ENCODE data around the gene PPP1R7. TPM values are rescaled to one million over a fixed set of nuclear protein-coding genes. Genes with fewer than 3 reads are reported as not detected.
A peak's percentile ranks its signal among the peaks of the same experiment; 100 is the strongest.

The PPP1R7 gene
- total and polyA plus RNA-seq, 9 of the 15 experiments (the other 6 are each of a cell fraction or from before 2014, with no cell fraction given): 37.5 to 75.0 (median 50.5) TPM

- TF ChIP-seq ARID3B (CRISPR knock-in tag; IDR thresholded peaks at IDR 0.05; ENCODE audit: borderline replicate concordance) (no peak), ESRRB (CRISPR knock-in tag; IDR thresholded peaks at IDR 0.05; ENCODE audit: borderline replicate concordance) (no peak), NFYB (IDR thresholded peaks at IDR 0.05; ENCODE audit: extremely low read depth, insufficient read length) (no peak)
Measured at GRCh38 chr2:241199286-241199685, 49.0 kb downstream of the PPP1R7 start (continued).

- H3K27ac ChIP-seq (ENCODE audit: extremely low read depth, low read depth, low read length): no peak overlapping the region
- intact Hi-C loops (cut with micrococcal nuclease): no loop called here
- WGBS (ENCODE audit: insufficient coverage, low coverage, missing lambda C conversion rate): 28% methylated on average over 28 of the region's 42 CpGs
- DNase-seq (ENCODE audit: extremely low read depth in 1 of 4, low spot score in 3 of 4) (peak in 2 of 4 experiments; percentile 34 to 39), FAIRE-seq (no peak), ATAC-seq (no peak)
- H3K27me3 ChIP-seq (ENCODE audit: control insufficient read depth in 2 of 2, insufficient read depth in 2 of 2, low read length in 2 of 2): peaks cover 0 to 15% of the 10 kb centered on the region in 2 experiments; a peak in 2 of 5 replicates
- no peaks in the 10 kb centered on the region for H3K36me3 ChIP-seq (ENCODE audit: control insufficient read depth, insufficient read depth, low read length)
- H2AFZ ChIP-seq (ENCODE audit: low read depth, low read length): no peak overlapping the region
- no peaks in the 10 kb centered on the region for H3K9me1 ChIP-seq (ENCODE audit: control insufficient read depth, insufficient read depth, low read length)
- no peak overlapping the region; a peak in 1 of 4 replicates for H3K9ac ChIP-seq (ENCODE audit: insufficient read depth in 1 of 2, low read depth in 2 of 2, low read length in 2 of 2)
- no peak overlapping the region for H3K4me2 ChIP-seq (ENCODE audit: insufficient read depth, low read length)
- no peaks in the 10 kb centered on the region for H4K20me1 ChIP-seq (replicated peaks; ENCODE audit: control insufficient read depth, insufficient read depth, low read length)
- H3K9me3 ChIP-seq (replicated peaks; ENCODE audit: control insufficient read depth, insufficient read depth, low read depth, low read length): no peaks in the 10 kb centered on the region
- H3K4me3 ChIP-seq: no peak overlapping the region
- no TSS peak for BruUV-seq (replicated peaks)
- H3K79me2 ChIP-seq (ENCODE audit: control insufficient read depth, insufficient read depth, low read length): no peaks in the 10 kb centered on the region
- ChIA-PET CTCF (ENCODE audit: low intra/inter-chr PET ratio) (no interaction called here), POLR2A (no interaction called here)
- peaks cover 0 to 39% of the 10 kb centered on the region in 2 experiments; a peak in 3 of 5 replicates for H3K4me1 ChIP-seq (replicated peaks in 1 of 2; ENCODE audit: control insufficient read depth in 2 of 2, insufficient read depth in 2 of 2, low read length in 2 of 2)
- in situ Hi-C loops (cut with MboI): no loop called here
- TF ChIP-seq CBFA2T2 (conservative IDR thresholded peaks at IDR 0.05) (peak; percentile 49; the same call in 1 of the 2 replicates), CBFA2T3 (IDR thresholded peaks at IDR 0.05) (peak; percentile 66), ZNF589 (CRISPR knock-in tag; IDR thresholded peaks at IDR 0.05; ENCODE audit: low read depth) (no peak), ZBTB40 (IDR thresholded peaks at IDR 0.05) (no peak), ZBTB40 (CRISPR knock-in tag; IDR thresholded peaks at IDR 0.05) (no peak), SPI1 (IDR thresholded peaks at IDR 0.05; ENCODE audit: borderline replicate concordance, low read depth, low read length) (no peak)
Measured at GRCh38 chr2:241199897-241200821, 49.9 kb downstream of the PPP1R7 start.

All from K562 (cell line).